Activated CD8-positive, alpha-beta T cell treated with anti-CD3 and anti-CD28 coated beads for 36 hours (primary cell): Measurements from ENCODE around the gene FNDC5. TPM values are rescaled to one million over a fixed set of nuclear protein-coding genes. Genes with fewer than 3 reads are reported as not detected.

Experiments
- ATAC-seq: fragments of 200-7000 bp; cut with Tn5 transposase; one replicate; pipeline ENCODE4 v1.10.0; 2021; ENCODE audit warnings: mild to moderate bottlenecking, moderate library complexity
- CTCF ChIA-PET: fragments of 350-600 bp; sonication (Branson Sonifier 250); formaldehyde crosslinking; loops from one replicate; lab custom pipeline; 2021; ENCODE audit warnings: antibody characterized with exemption; lab: Charles Lee
- POLR2A ChIA-PET: fragments of 350-600 bp; sonication (Branson Sonifier 250); formaldehyde crosslinking; loops from one replicate; lab custom pipeline; 2021; ENCODE audit warnings: antibody characterized with exemption; lab: Charles Lee
- DNase-seq: peaks from one replicate; pipeline ENCODE4 v3.0.0-alpha.2; 2020
- H3K27ac Mint-ChIP-seq: one replicate; pipeline ENCODE4 v1.8.0; 2021; ENCODE audit warnings: mild to moderate bottlenecking, mixed read lengths
- H3K27me3 Mint-ChIP-seq: one replicate; pipeline ENCODE4 v1.8.0; 2021; ENCODE audit warnings: mixed read lengths
- H3K36me3 Mint-ChIP-seq: one replicate; pipeline ENCODE4 v1.8.0; 2021; ENCODE audit warnings: low read depth, mixed read lengths
- H3K4me1 Mint-ChIP-seq: one replicate; pipeline ENCODE4 v1.8.0; 2021; ENCODE audit warnings: low read depth, mixed read lengths
- H3K4me3 Mint-ChIP-seq: one replicate; pipeline ENCODE4 v1.8.0; 2021; ENCODE audit warnings: mild to moderate bottlenecking, moderate library complexity, mixed read lengths
- H3K9me3 Mint-ChIP-seq: one replicate; pipeline ENCODE4 v1.8.0; 2021; ENCODE audit warnings: mixed read lengths
- intact Hi-C: fragments of 100-400 bp; cut with micrococcal nuclease; formaldehyde crosslinking; loops from one replicate; pipeline ENCODE4 v1.10.0; 2022
- total RNA-seq, 2 experiments: library from RNA; stranded (reverse); gene quantifications; one replicate each; pipeline ENCODE4 v1.2.3, GENCODE V29; 2021
- TF ChIP-seq, protein P1 (sequence below): fragments of 200-600 bp; IDR thresholded peaks from one replicate; pipeline ENCODE4 v1.8.0; 2022; ENCODE audit warnings: antibody characterized with exemption, mild to moderate bottlenecking

The FNDC5 gene
- total RNA-seq, 2 experiments from 2014 or later: not detected

DNA sequence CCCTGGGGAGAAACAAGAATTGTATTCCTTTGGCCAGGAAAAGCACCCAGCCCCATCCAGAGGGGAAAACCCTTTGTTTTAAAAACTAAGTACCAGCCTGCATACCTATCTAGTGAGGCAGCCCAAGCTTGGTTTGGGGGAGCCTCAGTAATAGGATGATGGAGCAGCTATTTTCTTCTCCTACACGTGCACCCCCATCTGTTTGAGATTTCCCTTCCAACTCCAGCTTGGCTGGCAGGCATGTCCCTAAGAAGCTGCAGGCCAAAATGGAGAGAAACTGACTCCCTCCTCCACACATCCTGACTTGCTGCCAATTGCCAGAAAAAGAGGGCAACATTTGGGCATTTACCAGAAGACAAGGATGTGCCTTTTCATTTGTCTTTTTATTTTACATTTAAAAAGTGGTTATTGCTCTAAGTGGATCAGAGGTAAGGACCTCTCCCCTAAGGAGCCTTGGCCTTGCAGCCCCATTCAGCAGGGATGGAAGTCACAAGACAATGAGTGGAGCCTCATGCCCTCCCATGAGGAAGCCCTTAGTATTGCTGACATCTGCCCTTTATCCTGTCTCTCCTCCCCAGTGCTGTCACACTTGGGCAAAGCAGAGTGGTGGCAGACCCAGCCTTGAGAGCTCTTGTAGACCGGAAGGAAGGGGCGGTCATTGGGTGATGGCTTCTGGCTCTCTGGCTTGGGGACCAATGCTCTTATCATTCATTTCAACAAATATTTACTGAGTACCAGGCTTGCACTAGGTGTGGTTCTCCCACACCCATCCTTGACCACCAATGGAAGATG is 8.6 kb downstream of the FNDC5 start:
- no peaks in the 10 kb centered on the region for H3K4me1 Mint-ChIP-seq
- H3K27me3 Mint-ChIP-seq: no peaks in the 10 kb centered on the region
- CTCF ChIA-PET: interaction anchor here (0.6 to 1.2 kb wide), 3 partner anchors 140 to 150 kb away, joined by 3 to 5 read pairs (median 3); no protein-coding TSS in a partner anchor
- H3K27ac Mint-ChIP-seq: no peak overlapping the region
- no peak overlapping the region for H3K4me3 Mint-ChIP-seq
- no peak for DNase-seq
- TF ChIP-seq, protein P1, sequence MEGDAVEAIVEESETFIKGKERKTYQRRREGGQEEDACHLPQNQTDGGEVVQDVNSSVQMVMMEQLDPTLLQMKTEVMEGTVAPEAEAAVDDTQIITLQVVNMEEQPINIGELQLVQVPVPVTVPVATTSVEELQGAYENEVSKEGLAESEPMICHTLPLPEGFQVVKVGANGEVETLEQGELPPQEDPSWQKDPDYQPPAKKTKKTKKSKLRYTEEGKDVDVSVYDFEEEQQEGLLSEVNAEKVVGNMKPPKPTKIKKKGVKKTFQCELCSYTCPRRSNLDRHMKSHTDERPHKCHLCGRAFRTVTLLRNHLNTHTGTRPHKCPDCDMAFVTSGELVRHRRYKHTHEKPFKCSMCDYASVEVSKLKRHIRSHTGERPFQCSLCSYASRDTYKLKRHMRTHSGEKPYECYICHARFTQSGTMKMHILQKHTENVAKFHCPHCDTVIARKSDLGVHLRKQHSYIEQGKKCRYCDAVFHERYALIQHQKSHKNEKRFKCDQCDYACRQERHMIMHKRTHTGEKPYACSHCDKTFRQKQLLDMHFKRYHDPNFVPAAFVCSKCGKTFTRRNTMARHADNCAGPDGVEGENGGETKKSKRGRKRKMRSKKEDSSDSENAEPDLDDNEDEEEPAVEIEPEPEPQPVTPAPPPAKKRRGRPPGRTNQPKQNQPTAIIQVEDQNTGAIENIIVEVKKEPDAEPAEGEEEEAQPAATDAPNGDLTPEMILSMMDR: no peak
- no peak for ATAC-seq
- H3K36me3 Mint-ChIP-seq: peaks cover 5% of the 10 kb centered on the region
- intact Hi-C loops: no loop called here
- POLR2A ChIA-PET: interaction anchor here (1.5 kb wide), 1 partner anchor 11 kb away, joined by 5 read pairs; no protein-coding TSS in a partner anchor
- H3K9me3 Mint-ChIP-seq: no peaks in the 10 kb centered on the region

DNA sequence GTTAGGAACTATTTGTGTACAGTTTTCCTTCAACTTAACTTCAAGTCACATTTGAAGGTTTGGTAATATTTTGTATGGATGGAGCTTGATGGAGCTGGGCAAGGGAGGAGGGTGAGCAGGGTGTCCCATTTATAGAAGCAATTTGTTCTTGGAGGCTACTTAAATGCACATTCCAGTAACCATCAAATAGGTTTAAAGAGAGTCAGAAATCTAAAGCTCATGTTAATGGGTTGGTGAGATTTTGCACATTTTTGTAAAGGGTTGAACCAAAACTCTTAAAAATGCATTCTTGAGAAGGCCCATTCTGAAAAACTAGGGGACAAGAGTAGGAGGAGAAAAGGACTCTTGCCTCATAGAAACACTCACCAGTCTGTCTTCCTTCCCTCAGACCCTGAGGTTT is 10.1 kb downstream of the FNDC5 start:
- Mint-ChIP-seq H3K9me3 (no peaks in the 10 kb centered on the region), H3K36me3 (peaks cover 6% of the 10 kb centered on the region), H3K4me1 (no peaks in the 10 kb centered on the region), H3K27ac (no peak overlapping the region), H3K4me3 (no peak overlapping the region), H3K27me3 (no peaks in the 10 kb centered on the region)
- TF ChIP-seq, protein P1: no peak
- CTCF ChIA-PET: interaction anchor here (1.2 to 2.2 kb wide), 2 partner anchors 16 to 32 kb away, joined by 5 to 10 read pairs; no protein-coding TSS in a partner anchor
- DNase-seq (no peak), ATAC-seq (no peak)
- intact Hi-C loops: no loop called here
- POLR2A ChIA-PET: no interaction called here

DNA sequence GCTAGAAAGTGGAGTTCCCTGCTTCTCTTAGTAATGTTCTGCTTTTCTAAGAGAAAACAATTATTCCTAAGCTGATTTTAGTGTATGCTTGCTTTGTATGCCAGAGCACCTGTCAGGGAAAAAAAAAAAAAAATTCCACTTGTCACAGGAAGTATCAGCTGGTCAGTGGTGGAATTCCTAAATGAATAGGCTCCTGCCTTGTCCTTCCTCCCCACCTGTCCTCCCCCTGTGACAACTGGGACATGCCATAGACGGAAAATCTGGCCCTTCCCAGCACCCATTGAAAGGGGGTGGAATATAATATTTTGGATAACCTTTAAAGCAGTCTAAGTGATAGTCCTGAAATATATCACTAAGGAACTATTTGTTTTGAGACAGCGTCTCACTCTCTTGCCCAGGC is 10.8 kb downstream of the FNDC5 start:
- POLR2A ChIA-PET: no interaction called here
- no peaks in the 10 kb centered on the region for H3K4me1 Mint-ChIP-seq

DNA sequence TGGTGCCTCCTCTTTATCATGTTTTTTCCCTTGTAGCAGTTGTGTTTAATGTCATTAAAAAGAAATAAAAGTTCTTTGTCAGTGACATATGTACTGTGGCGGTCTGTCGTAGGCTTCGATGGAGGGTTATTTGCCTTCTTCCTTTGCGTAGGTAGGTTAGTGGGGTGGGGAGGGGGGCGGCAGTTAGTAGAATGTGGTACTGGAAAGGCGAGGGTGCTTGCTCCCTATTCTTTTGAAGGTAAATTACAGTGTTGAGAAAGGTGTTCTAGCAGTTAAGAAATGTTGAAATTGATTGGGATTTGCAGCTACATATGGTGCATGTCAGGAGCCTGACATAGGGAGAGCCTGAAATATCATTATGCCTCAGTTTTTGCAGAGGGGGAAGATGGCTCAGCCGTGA is 11.9 kb downstream of the FNDC5 start:
- Mint-ChIP-seq H3K4me1 (no peaks in the 10 kb centered on the region), H3K27me3 (no peaks in the 10 kb centered on the region), H3K4me3 (no peak overlapping the region), H3K36me3 (peaks cover 9% of the 10 kb centered on the region), H3K9me3 (no peaks in the 10 kb centered on the region), H3K27ac (no peak overlapping the region)
- ChIA-PET CTCF (interaction anchor here (1.6 to 2.2 kb wide), 2 partner anchors 14 to 18 kb away, joined by 10 to 13 read pairs; no protein-coding TSS in a partner anchor), POLR2A (interaction anchor here (0.6 kb wide), 1 partner anchor 103 kb away, joined by 3 read pairs; no protein-coding TSS in a partner anchor)
- ATAC-seq (no peak), DNase-seq (no peak)
- TF ChIP-seq, protein P1: no peak
- intact Hi-C loops: no loop called here

More for the DNA sequence above, 10.8 kb downstream of the FNDC5 start:
- ATAC-seq (no peak), DNase-seq (no peak)
- Mint-ChIP-seq H3K9me3 (no peaks in the 10 kb centered on the region), H3K27me3 (no peaks in the 10 kb centered on the region), H3K4me3 (no peak overlapping the region), H3K36me3 (peaks cover 6% of the 10 kb centered on the region), H3K27ac (peak overlapping the region; percentile 9)
- intact Hi-C loops: no loop called here
- CTCF ChIA-PET: interaction anchor here (1.2 to 2.2 kb wide), 2 partner anchors 16 to 33 kb away, joined by 5 to 10 read pairs; no protein-coding TSS in a partner anchor
- TF ChIP-seq, protein P1: no peak

DNA sequence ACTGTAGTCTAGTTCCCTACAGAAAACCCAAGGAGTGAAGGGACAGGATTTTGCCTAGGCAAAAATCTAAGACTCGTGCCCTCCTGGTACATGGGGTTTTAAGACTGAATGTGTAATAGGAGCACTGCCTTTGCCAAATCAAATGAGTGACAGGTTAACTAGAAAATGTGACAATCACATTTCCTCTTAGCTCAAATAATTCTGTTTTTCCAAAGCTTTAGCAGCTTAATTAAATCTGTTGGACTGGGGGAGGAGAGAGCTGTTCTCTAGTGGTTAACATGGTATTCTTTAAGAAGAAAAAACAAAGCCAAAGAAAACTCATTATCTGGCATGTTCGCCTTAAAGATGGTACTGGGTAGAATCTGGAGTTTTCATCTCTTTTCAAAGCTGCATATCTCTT is 12.6 kb downstream of the FNDC5 start:
- intact Hi-C loops: no loop called here
- H3K27me3 Mint-ChIP-seq: no peaks in the 10 kb centered on the region
- ATAC-seq (no peak), DNase-seq (no peak)
- no peaks in the 10 kb centered on the region for H3K9me3 Mint-ChIP-seq
- no peaks in the 10 kb centered on the region for H3K4me1 Mint-ChIP-seq
- no peak overlapping the region for H3K27ac Mint-ChIP-seq
- CTCF ChIA-PET: interaction anchor here (1.5 to 1.6 kb wide), 3 partner anchors 15 to 146 kb away, joined by 4 to 13 read pairs (median 5); no protein-coding TSS in a partner anchor
- no peak overlapping the region for H3K4me3 Mint-ChIP-seq
- TF ChIP-seq, protein P1: no peak
- peaks cover 14% of the 10 kb centered on the region for H3K36me3 Mint-ChIP-seq
- POLR2A ChIA-PET: no interaction called here
